ENCODE data around the gene BUD31.

BUD31 gene

DNA sequence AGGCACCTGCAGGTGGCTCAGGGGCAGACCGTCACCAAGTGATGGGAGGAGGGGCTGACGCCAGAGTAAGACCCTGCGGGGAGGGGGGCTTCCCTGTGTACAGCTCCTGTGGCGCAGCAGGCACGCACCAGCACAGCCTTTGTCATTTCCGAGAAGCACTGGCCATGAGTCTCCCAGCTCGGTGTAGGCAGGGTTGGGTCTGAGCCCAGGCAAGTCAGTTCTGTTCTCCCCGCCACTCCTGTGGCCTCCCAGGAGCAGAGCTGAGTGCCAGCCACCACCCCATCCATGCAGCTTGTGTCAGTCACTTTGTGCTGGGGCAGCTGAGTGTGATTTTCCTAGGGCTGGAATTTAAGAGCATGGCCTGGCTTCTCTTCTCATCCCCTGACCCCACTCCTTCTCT lies 43.2 kb downstream of the BUD31 start:
- FAIRE-seq = no peak
- DNase-seq (ENCODE audit: insufficient read length, low spot score) = no peak
- no peak for TF ChIP-seq POLR2A (IDR thresholded peaks at IDR 0.05; ENCODE audit: low read depth, low read length)

DNA sequence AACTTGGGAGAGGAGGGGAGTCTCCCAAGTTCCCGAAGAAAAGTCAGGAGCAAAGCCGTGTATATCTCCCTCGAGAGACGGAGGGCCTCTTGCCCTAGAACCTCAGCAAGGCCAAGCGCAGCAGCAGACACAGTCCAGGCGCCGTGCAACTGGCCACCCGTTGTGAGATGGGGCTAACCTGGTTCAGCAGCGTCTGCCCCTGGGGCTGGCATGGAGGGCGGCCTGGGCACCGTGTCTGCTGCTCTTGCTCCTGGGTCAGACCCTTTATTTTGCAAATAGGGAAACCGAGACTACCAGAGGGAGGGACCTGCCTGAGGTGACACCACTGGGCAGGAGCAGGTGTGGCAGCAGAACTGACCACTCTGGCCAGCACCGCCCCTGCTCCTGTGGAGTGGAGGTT lies 43.8 kb downstream of the BUD31 start:
- FAIRE-seq (no peak), DNase-seq (ENCODE audit: insufficient read length, low spot score) (no peak)
- TF ChIP-seq POLR2A (IDR thresholded peaks at IDR 0.05; ENCODE audit: low read depth, low read length) = no peak

DNA sequence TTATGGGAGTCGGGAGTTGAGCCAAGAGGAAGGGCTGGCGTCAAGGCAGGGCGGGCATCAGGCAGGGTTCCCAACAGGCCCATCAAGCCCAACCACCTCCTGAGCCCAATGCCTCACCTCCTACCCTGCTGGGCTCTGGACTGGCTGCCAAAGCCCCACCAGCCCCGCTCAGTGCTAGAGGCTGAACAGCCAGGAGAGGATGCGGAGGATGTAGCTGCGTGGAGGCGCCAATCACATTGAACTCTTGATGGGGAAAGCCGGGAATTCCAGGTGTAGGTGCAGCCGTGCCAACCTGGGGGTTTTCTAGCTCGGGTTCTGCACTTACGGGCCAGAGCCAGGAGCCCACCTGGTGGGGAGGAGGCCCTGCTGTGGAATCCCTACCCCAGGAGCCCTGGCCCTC lies 44.3 kb downstream of the BUD31 start:
- no peak for DNase-seq (ENCODE audit: insufficient read length, low spot score)
- no peak for FAIRE-seq
- TF ChIP-seq POLR2A (IDR thresholded peaks at IDR 0.05; ENCODE audit: low read depth, low read length) = no peak

DNA sequence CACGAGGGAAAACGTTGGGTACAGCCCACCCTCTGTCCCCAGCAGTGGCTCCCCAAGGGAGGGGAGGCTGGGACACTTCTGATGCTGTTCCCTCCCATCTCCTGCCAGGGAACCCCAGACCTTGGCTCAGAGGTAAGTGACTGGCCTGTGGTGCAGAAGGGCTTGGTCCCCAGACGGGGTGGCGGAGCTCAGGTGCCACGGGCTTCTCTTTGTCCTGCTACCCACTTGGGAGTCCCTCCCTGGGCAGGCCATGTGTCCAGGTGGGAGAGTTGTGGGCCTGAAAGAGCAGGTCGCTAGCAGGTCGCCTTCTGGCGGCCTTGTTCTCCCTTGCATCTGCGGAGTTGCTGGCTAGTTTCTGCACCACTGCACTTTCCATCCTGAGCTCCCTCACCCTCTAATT lies 47.1 kb downstream of the BUD31 start:
- no peak for TF ChIP-seq POLR2A (IDR thresholded peaks at IDR 0.05; ENCODE audit: low read depth, low read length)
- no peak for FAIRE-seq

DNA sequence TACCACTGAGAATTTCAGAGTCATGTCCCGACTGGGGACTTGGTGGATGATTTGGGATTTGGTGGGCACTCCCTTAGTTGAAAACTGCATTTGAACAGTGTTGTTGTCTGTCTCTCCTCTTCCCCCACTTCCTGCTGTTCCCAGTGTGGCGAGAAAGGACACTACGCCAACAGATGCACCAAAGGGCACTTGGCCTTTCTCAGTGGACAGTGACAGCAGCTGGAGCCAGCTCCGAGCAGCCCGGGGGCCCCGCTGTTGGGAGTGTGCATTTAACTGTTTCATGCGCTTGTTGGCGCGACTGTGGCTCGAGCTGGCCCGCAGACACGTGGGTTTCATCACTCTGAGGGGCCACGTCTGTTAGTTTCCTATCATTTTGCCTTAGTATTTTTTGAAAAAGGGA lies 47.5 kb downstream of the BUD31 start:
- DNase-seq (ENCODE audit: insufficient read length, low spot score) = no peak
- TF ChIP-seq POLR2A (IDR thresholded peaks at IDR 0.05; ENCODE audit: low read depth, low read length) = no peak

More for the DNA sequence above, 47.1 kb downstream of the BUD31 start:
- no peak for DNase-seq (ENCODE audit: insufficient read length, low spot score)

DNA sequence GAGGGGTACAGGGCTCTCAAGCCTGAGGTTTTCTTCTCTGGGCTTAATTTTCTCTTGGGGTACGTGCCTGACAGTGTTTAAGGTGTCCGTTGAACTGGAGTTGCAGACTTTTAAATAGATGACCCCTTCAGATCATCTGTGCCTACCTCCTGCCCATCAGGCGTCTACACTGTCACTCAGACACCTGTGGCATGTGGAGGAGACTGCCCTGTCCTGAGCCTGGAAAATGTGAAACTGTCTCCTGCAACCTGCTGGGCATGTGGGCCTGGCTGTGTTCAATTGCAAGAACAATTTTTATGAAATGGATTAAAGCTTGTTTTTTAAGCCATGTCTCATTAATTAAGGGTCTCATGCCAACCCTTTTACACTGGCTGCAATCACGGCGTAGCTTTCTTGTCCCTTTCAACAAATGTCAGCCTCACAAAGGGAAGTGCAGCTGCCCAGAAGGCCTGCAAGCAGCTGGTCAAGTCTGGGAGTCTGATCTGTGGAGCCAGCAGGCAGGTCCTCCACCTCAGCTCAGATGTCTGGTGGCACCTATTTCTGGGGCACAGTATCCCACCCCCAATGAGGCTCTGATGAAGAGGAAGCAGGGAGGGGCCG lies 48.4 kb downstream of the BUD31 start:
- FAIRE-seq = no peak
- no peak for TF ChIP-seq POLR2A (IDR thresholded peaks at IDR 0.05; ENCODE audit: low read depth, low read length)
- DNase-seq (ENCODE audit: insufficient read length, low spot score) = no peak

More for the DNA sequence above, 47.5 kb downstream of the BUD31 start:
- FAIRE-seq = no peak

DNA sequence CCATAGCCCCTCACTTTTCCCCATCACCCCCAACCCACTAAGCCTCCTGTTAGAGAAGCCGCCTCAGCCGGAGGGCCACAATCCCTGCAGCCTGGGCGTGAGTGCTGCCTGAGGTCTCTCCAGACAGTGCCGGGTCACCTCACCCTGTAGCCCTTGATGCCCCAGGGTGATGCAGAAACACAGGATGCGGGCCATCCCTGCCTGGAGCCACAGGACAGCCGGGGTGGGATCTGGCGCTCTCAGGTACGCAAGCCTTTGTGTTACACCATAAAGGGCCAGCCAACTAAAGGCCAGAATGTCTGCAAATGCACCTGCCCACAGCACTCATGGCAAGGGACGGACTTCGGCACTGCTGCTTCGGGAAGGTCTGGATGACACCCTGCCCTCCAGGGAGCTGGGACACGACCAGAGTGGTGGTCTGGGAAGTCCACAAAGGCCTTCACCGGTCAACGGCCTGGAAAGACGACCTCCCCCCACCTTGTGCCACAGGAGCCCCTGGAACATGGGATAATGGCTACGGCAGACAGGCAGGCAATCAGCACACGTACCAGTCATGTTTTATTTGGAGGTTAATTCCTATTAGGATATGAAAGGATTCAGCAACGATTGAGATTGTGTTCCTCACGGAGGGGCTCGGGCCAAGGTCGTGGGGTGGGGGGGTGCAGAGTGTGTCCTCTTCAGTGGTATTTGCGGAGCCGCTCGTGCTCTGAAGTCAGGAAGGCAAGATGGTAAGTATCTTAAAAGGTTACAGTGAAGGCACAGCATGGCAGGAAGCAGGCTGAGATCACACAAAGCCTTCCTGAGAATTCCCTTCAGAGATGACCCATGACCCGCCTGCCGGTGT lies 49.1 kb downstream of the BUD31 start:
- DNase-seq (ENCODE audit: insufficient read length, low spot score) (no peak), FAIRE-seq (no peak)
- TF ChIP-seq POLR2A (IDR thresholded peaks at IDR 0.05; ENCODE audit: low read depth, low read length) = no peak

DNA sequence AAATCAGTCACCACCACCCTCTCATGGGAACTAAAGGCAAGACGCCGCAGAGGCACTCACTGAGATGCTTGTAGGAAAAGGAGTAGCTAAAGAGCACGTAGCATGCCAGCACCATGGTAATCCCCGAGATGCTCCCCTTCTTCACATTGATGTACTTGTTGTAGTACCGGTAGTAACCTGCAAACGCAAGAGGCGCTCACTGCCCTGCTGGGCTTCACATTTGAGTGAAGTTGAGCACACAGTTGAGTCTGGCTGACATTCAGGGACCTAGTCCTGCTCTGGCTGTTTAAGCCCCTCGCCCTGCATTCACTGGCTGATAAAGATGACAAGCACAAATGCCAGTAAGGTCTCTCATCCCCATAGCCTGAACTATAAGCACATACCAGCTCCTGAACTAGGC lies 50.3 kb downstream of the BUD31 start:
- TF ChIP-seq POLR2A (IDR thresholded peaks at IDR 0.05; ENCODE audit: low read depth, low read length) = no peak
- no peak for DNase-seq (ENCODE audit: insufficient read length, low spot score)
- no peak for FAIRE-seq

DNA sequence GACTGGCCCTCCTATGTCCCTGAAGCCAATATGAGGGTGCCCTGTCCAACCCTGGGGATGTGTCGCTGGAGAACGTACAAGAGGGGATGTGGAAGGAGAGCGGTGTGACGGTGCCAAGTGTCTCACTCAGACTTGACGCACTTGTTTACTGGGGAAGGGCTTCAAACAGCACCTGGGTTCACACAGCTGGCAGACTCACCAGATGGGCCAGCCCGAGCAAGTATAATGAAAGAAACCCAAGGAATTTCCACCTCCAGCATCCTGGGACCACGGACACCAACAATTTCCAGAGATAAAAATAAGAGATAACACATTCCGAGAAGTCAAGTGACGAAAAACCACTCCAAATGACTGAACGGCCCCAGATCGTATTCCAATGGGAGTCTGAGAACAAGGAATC lies 51.9 kb downstream of the BUD31 start:
- DNase-seq (ENCODE audit: insufficient read length, low spot score) (no peak), FAIRE-seq (no peak)
- no peak for TF ChIP-seq POLR2A (IDR thresholded peaks at IDR 0.05; ENCODE audit: low read depth, low read length)

DNA sequence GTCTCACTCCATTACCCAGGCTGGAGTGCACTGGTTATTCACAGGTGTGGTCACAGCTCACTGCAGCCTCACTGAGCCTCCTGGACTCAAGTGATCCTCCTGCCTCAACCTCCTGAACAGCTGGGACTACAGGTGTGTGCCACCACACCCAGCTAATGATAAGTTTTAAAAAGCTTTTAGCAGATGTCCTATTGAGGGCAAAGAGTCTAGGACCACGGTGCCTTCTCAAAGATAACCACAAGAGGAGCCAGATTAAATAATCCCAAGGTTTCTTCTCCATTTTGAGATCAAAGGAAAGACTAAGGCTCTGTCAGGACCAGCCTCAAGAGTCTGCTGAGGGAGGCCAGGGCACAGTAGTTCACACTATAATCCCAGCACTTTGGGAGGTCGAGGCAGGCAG lies 52.5 kb downstream of the BUD31 start:
- DNase-seq (ENCODE audit: insufficient read length, low spot score) (no peak), FAIRE-seq (no peak)
- no peak for TF ChIP-seq POLR2A (IDR thresholded peaks at IDR 0.05; ENCODE audit: low read depth, low read length)

DNA sequence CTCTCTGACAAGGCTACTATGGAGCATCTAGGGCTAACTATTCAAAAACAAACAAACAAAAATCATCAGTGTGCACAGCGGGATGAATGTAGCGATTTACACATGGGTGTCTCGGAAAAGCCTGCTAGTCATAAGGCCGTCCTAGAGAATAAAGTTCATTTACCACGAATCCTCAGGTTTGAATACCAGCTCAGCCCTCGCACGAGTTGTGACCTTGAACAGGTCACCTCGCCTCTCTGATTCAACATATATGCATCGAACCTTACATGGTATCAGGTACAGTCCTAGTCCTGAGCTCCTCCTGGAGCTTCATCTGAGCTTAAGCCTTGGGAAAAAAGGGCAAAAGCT lies 56.6 kb downstream of the BUD31 start:
- DNase-seq (ENCODE audit: insufficient read length, low spot score) (no peak), FAIRE-seq (no peak)
- TF ChIP-seq POLR2A (IDR thresholded peaks at IDR 0.05; ENCODE audit: low read depth, low read length) = no peak

DNA sequence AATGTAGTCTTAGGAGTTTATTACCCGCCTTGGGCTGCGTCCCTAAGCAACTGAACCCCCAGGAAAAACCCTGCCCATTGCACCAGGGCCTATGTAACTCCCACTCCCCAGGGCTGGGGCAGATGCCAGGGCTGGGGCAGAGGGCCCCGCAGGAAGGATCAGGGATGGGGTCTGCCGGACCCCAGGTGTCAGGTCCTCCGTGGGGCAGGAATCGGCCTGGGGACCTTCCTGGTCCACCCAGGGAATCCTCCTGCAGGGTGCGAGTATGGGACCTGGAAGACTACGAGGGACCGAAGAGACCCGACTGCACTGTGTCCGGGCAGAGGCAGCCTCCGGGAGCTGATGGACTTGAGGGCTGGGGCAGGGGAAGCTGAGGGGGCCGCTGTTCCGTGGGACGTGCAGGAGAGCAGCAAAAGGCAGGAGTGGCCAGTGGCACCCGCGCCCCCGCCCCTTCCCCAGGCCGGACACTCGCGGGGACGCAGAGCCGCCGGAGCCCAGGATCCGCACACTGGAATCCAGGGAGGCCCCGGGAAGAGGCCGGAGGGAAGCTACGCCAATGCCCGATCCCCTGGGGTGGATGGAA lies 59.7 kb downstream of the BUD31 start:
- FAIRE-seq = no peak
- TF ChIP-seq POLR2A (IDR thresholded peaks at IDR 0.05; ENCODE audit: low read depth, low read length) = no peak
- no peak for DNase-seq (ENCODE audit: insufficient read length, low spot score)

Measured in H54 (cell line).